WTC11 (cell line): ENCODE results near the gene OSTC.

Experiments
- AR ChIP-seq: fragments of 250-450 bp; sonication (Bioruptor Pico); IDR thresholded peaks from 2 replicates; pipeline ENCODE4 v1.9.0; 2021; ENCODE audit warnings: mild to moderate bottlenecking
- ATF1 ChIP-seq: sonication (generic); formaldehyde crosslinking; IDR thresholded peaks from 2 replicates; pipeline ENCODE4 v1.8.1; 2023; ENCODE audit warnings: mild to moderate bottlenecking, moderate library complexity, missing genetic modification reagents
- ATF3 ChIP-seq: sonication (generic); formaldehyde crosslinking; conservative IDR thresholded peaks from 2 replicates; pipeline ENCODE4 v1.8.1; 2022; ENCODE audit warnings: mild to moderate bottlenecking, missing genetic modification reagents
- CBFB ChIP-seq: sonication (generic); formaldehyde crosslinking; IDR thresholded peaks from 2 replicates; pipeline ENCODE4 v1.8.1; 2022; ENCODE audit warnings: mild to moderate bottlenecking, low read depth, missing genetic modification reagents
- CTCF ChIP-seq: fragments of 200-600 bp; IDR thresholded peaks from 2 replicates; pipeline ENCODE4 v1.8.0; 2022; ENCODE audit warnings: antibody characterized with exemption
- E2F1 ChIP-seq: sonication (generic); formaldehyde crosslinking; IDR thresholded peaks from 2 replicates; pipeline ENCODE4 v1.8.0; 2022; ENCODE audit warnings: mild to moderate bottlenecking, missing genetic modification reagents
- ERG ChIP-seq: fragments of 250-450 bp; sonication (Bioruptor Pico); IDR thresholded peaks from 2 replicates; pipeline ENCODE4 v1.8.0; 2021; ENCODE audit warnings: mild to moderate bottlenecking
- IRF1 ChIP-seq: sonication (generic); formaldehyde crosslinking; IDR thresholded peaks from 2 replicates; pipeline ENCODE4 v1.8.0; 2023; ENCODE audit warnings: missing genetic modification reagents
- RELA ChIP-seq: sonication (generic); formaldehyde crosslinking; IDR thresholded peaks from 2 replicates; pipeline ENCODE4 v1.8.1; 2022; ENCODE audit warnings: missing genetic modification reagents, mild to moderate bottlenecking, borderline replicate concordance
- TCF7 ChIP-seq: sonication (generic); formaldehyde crosslinking; IDR thresholded peaks from 2 replicates; pipeline ENCODE4 v1.8.0; 2022; ENCODE audit warnings: mild to moderate bottlenecking, low read depth, missing genetic modification reagents, moderate library complexity
- TEAD4 ChIP-seq: sonication (generic); formaldehyde crosslinking; IDR thresholded peaks from 2 replicates; pipeline ENCODE4 v1.8.0; 2022; ENCODE audit warnings: mild to moderate bottlenecking, missing genetic modification reagents

GRCh38 chr4:108716340-108716739, 65.9 kb downstream of the OSTC start:
- TF ChIP-seq CTCF (no peak), ATF1 (no peak), RELA (CRISPR knock-in tag) (no peak), AR (CRISPR knock-in tag) (no peak), ERG (CRISPR knock-in tag) (no peak), TEAD4 (CRISPR knock-in tag) (no peak), IRF1 (no peak), E2F1 (CRISPR knock-in tag) (no peak), ATF3 (CRISPR knock-in tag) (no peak), TCF7 (CRISPR knock-in tag) (no peak), CBFB (CRISPR knock-in tag) (no peak)
